Heart left ventricle (tissue), 13 donors: ENCODE measurements around the gene SORT1.

Experiments used
- CTCF ChIP-seq, 12 donors: fragments of 200-600 bp; sonication (generic) in 4 of 12; IDR thresholded peaks; one replicate each; pipeline versions ENCODE4 v1.5.0 to v1.8.0; 2018 to 2022; ENCODE audit warnings: antibody characterized with exemption in 12 of 12, mild to moderate bottlenecking in 5 of 12
- POLR2A ChIP-seq, 2 donors: fragments of 450-650 bp; IDR thresholded peaks; one replicate each; pipeline ENCODE4 v1.6.1; 2017; ENCODE audit warnings: antibody characterized with exemption in 2 of 2, mild to moderate bottlenecking in 2 of 2, moderate library complexity in 2 of 2
- donor health status: ischemic (EF 13 %, LVEDD 7.1; RV severe dilation, severe dysfunction).
- donor health status: DM: no; HTN: yes; CAD: no.
- donor health status: DM: no; HTN: no; CAD: no.
- donor health status: ischemic (EF 25% LVEDD 6.9; RV normal size, moderate dysfunction).
- donor health status: ischemic (EF 25% LVEDD 5.7; RV mildly dilated, moderate dysfunction).
- donor health status: ischemic (EF 35%, LVEDD 5.7; RV mildly dilated, moderate dysfunction).
- donor health status: nonischemic (EF 11% LVEDD 7.7; RV severe dilation, severe dysfunction).
- donor health status: DM: yes; HTN: yes; CAD: no.
- donor health status: PGD.
- donor health status: ischemic (EF 29% LVEDD 5.4; RV normal size, mild dysfunction).
- donor health status: nonischemic (EF 23%, LVEDD 6.1; RV moderate dilation, normal function).

- TF ChIP-seq CTCF (IDR thresholded peaks at IDR 0.05), result no peak
- no peak for TF ChIP-seq POLR2A (IDR thresholded peaks at IDR 0.05)
Measured at GRCh38 chr1:109312978-109313775, 84.5 kb downstream of the SORT1 start.
